SH-SY5Y (cell line): Measurements from ENCODE around the gene IL1RAPL2.

Source experiments
- GATA2 ChIP-seq: IDR thresholded peaks from 2 replicates; pipeline ENCODE4 v1.6.1; 2011; ENCODE audit warnings: mild to moderate bottlenecking, low read depth, low read length
- GATA3 ChIP-seq: IDR thresholded peaks from 2 replicates; pipeline ENCODE4 v1.6.1; 2011; ENCODE audit warnings: low read depth, mild to moderate bottlenecking, low read length, moderate library complexity

GRCh38 chrX:104795804-104796203 is 229.8 kb downstream of the IL1RAPL2 start:
- no peak for TF ChIP-seq GATA2
- TF ChIP-seq GATA3, result no peak
